Suppressor macrophage treated with lipopolysaccharide for 4 hours (primary cell): ENCODE data around the gene PZP.
"Not testable (repeated sequence)": the region's sequence is repeated elsewhere in the genome, so short reads cannot be mapped to it uniquely, and the experiment has no call there.

Experiments used
- DNase-seq: peaks from one replicate; pipeline ENCODE4 v3.0.0-alpha.2; 2020

Gene PZP

DNA sequence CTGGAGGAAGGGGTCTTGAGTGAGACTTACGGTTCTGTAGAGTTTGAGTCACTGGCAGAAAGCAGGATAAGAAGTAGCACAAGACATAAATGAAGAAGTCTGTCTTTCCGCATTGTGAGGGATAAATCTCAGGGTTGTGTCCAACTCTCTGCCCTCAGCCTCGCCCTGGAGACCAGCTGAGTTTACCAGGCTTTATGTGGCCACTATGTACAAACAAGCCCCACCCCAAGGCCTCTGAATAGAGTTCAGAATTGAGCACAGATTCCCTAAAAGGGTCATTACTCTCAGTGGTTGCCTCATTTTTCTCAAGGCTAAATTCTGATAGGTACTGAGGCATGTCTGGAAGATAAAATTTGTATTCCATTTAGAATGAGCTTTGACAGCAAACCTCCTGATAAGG is at the start of gene PZP:
Gene PZP (minus strand): TSS at position 167 of the 400 bp plus-strand sequence. CDS start 54 bp downstream, at position 113.
- DNase-seq = no peak

DNA sequence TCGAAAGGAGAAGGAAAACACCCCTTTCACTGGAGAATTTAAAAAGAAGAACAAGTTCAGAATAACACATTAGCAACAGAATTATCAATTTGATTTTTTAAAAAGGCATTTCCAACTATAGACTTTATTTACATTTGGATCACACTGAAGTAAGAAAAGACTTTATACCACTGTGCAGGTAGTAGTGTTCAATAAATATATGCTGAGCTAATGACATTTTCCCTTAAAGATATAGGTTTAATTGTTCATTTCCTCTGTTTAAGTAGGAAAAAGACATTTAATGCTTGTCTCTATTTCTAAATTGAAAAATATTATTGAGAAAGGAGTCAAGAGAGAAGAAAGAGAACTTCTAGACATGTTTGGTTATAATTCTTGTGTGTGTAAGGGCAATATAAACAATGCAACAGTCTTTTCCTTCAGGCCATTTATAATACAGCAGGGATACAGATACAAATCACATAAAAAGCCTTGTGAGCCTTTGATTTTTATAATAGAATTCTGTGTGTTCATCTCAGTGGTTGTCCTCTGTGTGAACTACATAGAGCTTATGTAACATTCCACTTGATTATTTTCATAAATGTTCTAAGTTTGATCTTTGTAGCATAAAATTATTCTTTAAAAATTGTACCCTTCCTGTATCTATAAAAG is 48.7 kb upstream of the PZP start:
- no peak for DNase-seq

DNA sequence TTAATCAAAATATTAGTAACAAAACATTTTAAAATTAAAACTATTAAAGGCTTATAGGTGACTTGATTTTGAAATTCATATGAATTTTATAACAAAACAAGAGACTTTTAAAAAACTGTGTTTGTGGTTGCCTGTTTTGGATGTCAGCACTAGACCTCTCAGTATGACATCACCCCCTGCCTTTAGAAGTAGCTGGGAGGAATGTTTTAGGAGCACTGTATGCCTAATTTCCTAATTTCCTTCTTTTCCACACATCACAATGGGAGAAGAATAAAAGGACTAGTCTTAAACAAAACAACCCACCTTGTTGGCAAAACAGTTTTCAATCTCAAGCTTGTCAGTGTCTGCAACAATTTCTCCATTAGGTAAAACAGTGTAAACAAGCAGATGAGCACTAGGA is 48.1 kb upstream of the PZP start:
- peak; percentile 4 for DNase-seq

DNA sequence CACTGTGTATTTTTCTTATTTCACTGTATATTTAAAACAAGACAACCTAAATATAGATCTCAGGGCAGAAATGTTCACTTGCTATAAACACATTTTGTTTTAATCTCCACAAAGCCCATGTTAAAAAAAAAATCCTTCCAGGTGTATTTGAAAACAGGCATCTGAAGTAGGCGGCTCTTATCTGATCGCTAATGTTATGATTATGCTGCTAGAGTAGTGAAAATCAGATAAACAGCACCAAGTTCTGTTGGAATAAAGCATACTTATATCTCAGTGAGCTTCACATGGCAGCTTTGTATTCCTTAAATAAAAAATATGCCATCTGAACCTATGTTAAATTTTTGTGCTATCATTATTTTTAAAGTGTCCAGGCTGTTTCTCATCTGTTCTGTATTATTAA is 47.6 kb upstream of the PZP start:
- no peak for DNase-seq

DNA sequence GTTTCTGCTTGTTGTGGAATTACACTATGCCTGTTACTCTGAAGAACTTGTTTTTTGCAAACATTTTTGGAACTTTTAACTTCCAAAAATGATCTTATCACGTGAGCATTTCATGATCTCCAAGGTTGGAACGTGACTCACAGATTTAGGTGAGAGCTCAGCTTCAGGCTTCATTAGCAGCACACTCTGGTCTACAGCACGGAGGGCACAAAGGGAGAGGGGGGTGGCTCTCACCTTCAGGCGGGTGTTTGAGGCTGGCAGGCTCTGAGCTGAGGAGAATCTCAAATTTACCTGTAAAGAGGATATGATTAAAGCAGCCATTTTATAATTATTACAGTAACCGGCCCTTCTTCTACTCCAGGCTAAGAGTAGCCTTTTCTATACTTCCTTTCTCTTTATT is 45.3 kb upstream of the PZP start:
- DNase-seq = no peak

DNA sequence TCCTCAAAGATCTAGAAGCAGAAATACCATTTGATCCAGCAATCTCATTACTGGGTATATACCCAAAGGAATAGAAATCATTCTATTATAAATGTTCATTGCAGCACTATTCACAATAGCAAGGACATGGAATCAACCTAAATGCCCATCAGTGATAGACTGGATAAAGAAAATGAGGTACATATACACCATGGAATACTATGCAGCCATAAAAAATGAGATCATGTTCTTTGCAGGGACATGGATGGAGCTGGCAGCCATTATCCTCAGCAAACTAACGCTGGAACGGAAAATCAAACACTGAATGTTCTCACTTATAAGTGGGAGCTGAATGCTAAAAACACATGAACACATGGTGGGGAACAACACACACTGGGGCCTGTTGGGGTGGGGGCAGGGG is 44.6 kb upstream of the PZP start:
- DNase-seq = not testable (repeated sequence)

DNA sequence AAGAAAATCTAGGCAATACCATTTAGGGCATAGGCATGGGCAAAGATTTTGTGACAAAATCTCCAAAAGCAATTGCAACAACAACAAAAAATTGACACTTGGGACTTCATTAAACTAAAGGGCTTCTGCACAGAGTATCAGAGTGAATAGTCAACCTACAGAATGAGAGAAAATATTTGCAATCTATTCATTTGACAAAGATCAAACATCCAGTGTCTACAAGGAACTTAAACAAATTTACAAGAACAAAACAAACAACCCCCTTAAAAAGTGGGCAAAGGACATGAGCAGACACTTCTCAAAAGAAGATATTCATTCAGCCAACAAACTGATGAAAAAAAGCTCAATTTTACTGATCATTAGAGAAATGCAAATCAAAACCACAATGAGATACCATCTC is 44.1 kb upstream of the PZP start:
- DNase-seq = no peak

DNA sequence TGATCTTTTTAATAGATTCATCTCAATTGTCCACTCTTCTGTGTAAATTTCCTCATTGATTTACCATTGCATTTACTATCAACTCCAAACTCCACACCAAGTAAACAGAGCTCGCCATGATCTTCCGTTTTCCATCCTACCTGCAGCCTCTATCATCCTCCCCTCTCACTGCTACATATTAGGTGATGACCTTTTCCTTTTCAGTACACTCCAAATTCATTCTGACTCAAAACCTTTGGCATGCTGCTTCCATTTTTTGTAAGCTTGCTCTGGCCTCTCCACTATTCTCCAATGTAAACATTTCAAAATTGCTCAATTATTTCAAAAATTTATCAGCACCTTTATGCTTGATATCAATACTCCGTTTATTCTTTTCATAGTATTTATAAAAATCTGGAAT is 40.2 kb upstream of the PZP start:
- no peak for DNase-seq

DNA sequence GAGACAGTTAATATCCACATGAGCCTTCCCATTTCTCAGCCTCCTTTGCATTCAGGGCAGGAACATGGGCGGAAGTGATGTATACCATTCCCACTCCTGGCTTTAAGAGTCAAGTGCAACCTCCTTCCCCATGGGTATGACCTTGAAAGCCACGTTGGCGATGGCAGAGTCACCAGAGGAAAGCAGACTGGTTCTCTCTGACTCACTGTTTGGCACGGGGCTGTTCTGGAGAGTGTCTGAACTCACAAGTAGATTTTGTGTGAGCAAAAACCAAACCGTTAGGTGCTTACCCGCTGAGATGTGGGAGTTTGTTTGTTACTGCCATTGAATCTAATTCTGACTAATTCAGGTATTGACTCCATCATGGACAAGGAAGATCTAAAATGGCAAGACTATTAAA is 36.7 kb upstream of the PZP start:
- no peak for DNase-seq

DNA sequence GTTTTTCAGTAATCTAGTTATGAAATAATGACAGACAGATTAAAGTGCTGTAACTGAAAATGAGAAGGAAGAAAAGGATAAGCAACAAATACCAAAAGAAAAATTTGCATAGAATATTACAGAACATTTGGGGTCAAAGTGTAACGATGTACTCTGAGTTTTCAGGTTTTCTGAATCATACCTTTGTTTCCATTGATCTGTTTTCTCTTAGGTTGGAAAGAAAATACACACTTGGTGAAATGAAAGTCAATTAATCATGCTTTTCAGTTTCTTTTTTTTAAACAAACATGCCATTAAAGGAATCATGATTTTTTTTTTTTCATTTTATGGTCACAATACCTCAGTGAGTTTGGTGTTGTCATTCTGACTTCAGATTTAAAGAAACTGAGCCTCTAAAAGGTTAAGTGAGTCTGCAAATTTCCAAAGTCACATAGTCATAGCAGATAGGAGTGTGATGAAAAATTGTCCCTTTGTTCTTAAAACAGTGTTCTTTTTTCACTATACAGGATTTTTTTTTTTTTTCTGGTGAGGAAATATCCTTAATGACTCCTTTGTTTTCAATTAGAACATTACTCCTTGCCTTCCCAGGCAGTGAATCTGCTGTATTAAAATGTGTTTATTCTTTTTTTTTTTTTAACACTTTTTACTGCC is 35.9 kb upstream of the PZP start:
- DNase-seq = peak; percentile 3

DNA sequence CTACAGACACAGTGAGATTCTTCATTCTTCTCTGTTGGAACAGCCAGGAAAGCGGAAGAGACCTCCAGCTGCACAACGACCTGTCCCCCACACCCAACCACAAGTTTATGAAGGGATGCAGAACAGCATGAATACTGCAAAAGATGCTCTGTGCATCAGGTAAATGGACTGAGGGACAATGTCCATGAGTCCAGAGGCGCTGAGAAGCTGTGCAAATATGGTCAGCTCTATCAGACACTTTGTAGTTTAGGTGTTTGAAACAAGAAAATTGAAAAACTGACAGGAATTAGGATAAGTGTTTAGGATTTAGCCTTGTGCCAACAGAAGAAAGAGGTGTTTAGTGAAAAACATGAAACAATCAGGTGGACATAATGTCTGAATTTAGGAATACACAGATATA is 33.1 kb upstream of the PZP start:
- DNase-seq = no peak

DNA sequence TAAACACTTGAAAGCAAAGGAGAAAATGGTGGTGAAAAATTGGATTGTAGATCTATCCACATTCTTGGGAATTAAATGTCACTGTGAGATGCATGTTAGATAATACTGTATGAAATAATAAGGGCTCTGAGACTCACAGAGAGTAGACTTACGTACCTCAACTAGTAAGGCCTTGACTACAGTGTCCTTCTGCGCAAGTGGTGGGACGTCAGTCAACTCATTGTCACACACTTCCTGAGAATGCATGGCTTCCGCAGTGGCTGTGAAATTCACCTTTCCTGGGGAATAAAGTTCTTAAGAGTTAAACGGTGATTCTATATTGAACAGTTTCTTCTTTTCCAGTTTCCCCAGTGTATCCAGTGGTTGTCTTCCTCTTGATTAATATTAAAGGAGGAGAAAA is 32.6 kb upstream of the PZP start:
- no peak for DNase-seq

DNA sequence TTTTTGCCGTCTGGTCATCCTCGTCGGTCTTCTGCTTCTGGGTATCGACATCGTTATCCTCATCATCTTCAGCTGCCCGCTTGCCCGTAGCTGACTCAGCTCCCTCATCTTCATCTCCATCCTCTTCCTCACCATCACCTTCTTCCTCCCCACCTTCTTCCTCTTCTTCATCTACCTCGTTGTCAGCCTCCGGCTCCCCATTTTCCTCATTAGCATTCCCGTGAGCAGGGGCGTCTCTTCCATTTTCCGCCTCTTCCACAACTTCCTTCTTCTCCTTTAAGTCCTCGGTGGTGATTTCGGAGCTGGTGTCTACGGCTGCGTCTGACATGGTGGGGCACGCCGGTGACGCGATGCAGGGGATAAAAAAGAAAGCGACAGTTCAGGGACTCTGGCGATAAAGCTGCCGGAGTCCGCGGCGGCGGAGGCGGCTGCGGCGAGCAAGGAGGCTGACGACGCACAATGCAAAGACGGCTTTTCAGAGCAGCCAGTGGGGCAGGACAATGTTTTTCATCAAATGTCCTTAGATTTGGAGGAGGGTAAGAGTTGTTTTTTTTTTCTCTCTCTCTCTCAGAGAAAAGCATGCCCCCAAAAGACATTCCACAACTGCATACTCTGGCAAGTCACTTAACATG is 31.9 kb upstream of the PZP start:
- peak; percentile 48 for DNase-seq

DNA sequence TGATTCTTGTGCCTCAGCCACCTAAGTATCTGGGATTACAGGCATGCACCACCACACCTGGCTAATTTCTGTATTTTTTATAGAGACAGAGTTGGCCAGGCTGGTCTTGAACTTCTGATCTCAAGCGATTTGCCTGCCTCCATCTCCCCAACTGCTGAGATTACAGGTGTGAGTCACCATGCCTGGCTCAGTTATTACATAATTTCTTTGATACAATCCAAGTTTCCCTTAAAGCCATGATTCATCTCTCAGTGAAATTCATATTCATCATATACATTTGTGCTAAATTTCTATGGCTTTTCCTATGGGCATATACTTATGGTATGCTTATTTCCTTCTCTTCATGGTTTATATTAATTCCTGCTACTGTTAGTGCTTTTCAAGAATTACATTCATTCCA is 29.1 kb upstream of the PZP start:
- DNase-seq = peak; percentile 12

DNA sequence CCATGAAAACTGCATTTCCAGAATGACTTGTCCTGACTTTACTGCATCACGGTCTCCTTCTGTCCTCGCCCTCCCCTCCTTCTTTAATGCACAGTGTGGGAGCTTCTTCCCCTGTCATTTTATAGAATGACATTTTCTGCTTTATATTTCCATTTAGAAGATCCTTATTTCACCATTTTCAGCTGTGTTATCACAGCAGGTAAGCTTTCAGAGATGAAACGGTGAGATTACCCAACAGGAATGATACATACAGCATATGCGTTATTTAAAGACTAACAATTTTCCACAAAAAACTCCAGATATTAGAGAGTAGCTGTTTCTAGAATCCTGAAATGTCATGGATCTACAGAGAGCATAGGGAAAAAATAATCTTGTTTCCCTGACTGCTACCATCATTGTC is 27.3 kb upstream of the PZP start:
- DNase-seq = no peak

DNA sequence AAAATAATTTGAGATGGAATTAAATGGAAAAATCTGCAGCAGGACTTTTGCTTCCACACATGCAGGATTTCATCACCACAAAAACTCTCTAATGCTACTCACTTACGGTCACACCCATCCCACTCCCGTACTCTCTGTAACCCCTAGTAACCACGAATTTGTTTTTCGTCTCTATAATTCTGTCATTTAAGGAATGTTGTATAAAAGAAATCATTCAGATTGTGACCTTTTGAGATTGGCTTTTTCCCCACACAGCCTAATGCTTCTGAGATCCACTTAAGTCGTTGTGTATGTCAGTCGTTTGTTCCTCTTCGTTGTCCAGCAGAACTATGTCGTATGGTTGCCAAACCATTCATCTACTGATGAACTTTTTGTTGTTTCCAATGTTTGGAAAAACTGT is 19.8 kb upstream of the PZP start:
- no peak for DNase-seq

DNA sequence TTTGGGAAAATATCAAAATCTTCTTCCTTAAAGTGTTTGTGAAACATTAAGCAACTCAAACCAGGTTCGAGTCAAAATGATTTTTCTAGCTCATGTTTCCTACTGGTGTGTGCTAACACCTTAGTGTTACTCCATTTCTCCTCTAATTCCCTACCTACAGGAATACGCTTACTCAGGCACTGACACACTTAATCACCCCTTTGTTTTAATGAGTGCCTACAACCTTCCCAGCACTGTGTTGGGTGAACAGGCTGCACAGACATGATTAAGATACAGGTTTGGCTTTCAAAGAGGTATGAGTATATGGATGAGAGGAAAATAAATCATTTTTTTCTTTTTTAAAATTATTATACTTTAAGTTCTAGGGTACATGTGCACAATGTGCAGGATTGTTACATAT is 15.6 kb upstream of the PZP start:
- no peak for DNase-seq

DNA sequence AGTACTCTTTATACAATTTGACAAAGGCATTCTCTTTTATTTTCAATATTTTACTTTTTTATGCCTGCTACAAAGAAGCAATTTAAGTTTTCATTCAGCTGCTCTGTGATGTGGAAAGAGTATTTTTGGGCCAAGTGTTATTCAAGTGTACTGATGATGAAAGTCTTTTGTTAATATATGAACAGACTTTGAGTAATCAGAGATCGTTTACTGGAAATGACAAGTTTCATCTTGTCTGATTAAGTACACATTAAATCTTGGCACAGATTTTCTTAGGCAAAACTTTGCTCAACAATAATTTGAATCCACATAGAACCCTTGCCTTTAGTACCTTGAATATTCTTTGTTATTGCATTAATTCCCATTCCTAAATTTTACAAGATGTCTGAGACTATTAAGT is 13.3 kb upstream of the PZP start:
- no peak for DNase-seq

DNA sequence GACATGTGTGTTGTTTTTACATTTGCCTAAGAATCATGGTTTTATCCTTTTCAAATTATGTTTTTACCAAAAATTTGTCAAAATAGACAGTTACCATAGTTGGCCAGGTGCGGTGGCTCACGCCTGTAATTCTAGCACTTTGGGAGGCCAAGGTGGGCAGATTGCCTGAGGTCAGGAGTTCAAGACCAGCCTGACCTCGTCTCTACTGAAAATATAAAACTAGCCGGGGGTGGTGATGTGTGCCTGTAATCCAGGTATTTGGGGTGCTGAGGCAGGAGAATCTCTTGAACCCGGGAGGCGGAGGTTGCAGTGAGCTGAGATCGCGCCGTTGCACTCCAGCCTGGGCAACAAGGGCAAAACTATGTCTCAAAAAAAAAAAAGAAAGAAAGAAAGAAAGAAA is 12.8 kb upstream of the PZP start:
- DNase-seq = not testable (repeated sequence)

DNA sequence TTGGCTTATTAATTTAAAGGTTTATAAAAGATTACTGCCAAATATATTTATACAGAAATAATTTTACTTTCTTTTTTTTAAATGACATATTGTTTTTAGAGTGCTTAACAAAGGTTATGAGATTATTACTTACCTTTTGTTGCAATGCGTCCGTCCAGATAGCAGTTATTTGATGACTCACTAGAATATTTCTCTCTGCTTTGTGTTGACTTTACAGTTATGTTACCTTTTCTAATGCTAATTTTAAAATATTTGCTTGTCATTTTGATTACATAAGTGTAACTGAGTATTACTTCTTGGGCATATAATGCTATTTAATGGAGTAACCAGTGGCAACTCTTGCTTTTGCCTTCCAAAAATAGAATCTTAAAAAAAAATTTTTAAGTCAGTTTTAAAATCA is 6.3 kb upstream of the PZP start:
- DNase-seq = no peak

DNA sequence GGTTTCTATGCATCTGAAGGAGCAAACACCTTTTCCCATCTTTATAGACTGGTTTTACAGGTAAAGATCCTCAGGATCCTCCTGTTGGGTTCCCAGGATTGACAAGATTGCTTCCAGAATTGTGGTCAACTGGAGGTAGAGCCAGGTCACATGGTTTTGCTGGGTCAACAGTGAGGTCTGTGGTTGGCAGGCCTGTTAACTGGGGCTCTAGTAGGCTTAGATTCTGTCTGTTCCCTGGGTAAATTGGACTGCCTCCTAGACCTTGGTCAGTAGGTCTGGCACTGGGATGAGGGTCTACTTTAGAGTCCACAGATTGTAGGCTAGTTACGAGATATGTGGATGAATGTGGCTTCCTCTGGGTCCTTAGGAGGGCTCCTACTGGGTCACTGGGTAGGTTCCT is 3.5 kb upstream of the PZP start:
- no peak for DNase-seq

DNA sequence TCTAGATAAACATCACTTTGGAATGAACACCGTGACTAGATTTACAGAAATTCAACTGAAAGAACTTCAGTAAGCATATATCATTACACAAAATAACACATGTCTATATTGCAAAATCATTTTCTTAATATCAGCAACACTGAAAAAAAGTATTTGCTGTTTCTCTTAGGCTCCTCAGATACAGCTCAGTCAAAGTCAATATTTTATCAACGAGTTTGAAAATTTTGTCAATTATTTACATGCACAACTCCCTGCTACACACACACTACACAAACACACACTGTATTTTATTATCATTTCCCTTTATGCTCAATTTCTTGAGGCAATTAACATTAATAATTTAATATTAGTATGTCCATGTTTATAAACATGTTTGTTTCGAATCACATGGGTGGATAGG is 3.8 kb downstream of the PZP start:
- DNase-seq = no peak

DNA sequence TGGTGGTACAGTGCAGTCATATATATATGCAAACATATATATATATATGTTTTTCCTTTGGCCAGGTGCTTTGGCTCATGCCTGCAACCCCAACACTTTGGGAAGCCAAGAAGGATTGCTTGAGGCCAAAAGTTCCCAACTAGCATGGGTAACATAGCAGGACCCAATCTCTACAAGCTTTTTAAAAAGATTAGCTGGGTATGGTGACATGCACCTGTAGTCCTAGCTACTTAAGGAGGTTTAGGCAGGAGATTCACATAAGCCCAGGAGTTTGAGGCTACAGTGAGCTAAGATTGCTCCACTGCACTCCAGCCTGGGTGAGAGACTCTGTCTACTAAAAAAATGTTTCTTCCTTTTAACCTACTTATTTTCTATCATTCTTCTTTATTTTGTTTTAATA is 10.2 kb downstream of the PZP start:
- no peak for DNase-seq

DNA sequence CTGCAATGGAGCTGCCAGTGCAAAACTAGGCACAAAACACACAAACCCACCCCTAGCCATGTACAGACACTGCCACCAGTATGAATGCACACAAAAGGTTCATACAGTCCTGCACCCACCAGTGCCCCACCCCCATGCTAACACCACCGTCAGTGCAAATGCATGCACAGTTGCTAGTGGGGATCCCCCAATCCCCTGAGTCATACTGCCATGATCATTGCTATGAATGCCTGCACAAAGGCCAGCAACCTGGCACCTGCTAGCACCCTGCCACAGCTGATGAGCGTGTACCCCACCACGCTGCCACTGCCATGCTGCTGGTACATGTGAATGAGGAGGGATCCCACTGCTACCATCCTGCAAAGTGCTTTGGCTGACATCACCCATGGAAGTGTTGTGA is 23.9 kb downstream of the PZP start:
- DNase-seq = no peak

DNA sequence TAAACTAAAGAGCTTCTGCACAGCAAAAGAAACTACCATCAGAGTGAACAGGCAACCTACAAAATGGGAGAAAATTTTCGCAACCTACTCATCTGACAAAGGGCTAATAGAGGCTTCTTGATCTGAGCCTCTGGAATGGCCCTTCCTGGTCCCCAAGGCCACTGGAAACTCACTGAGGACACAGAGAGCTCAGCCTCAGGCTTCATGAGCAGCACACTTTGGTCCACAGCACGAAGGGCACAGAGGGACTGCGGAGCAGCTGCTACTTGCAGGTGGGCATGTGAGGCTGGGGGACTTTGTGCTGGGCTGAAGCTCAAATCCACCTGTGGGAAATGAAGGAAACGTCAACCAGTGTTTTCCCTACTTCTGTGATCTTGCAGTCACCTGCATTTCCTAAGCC is 27.4 kb downstream of the PZP start:
- DNase-seq = no peak
